HG02588 (cell line): ENCODE measurements around the gene BPHL.
"Not testable (repeated sequence)": the region's sequence is repeated elsewhere in the genome, so short reads cannot be mapped to it uniquely, and the experiment has no call there.

Experiments used
- ATAC-seq: cut with Tn5 transposase; IDR thresholded peaks from one replicate; pipeline ENCODE4 v1.9.1; 2021; ENCODE audit warnings: mild to moderate bottlenecking, moderate library complexity; ENCODE audit not compliant: unreplicated experiment

The BPHL gene

GRCh38 chr6:3120765-3121089 is 2.2 kb downstream of the BPHL start:
- ATAC-seq = no peak

GRCh38 chr6:3122823-3123182 is 4.3 kb downstream of the BPHL start:
- ATAC-seq = no peak

- no peak for ATAC-seq
Measured at GRCh38 chr6:3124667-3125066, 6.2 kb downstream of the BPHL start.

DNA sequence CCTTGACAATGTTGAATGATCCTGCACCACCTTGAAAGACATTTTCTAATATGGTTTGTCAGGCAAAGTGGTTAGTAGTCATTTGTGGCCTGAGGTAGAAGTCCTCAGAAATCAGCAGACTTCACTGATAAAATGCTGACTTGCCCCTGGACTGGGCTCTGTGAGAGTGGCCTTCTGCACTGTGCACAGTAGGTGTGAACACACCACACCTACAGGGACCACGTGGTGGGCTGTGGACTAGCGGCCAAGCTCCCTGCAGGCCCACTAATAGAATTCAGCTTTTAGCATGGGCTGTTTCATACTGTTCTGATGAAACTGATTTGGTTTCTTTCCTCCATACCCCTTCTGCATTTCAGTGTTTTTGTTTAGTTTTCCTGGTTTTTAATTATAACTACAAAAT is 7.3 kb downstream of the BPHL start:
- ATAC-seq = no peak

GRCh38 chr6:3128356-3129108 is 10.0 kb downstream of the BPHL start:
- no peak for ATAC-seq

GRCh38 chr6:3131695-3132094 is 13.2 kb downstream of the BPHL start:
- ATAC-seq = no peak

DNA sequence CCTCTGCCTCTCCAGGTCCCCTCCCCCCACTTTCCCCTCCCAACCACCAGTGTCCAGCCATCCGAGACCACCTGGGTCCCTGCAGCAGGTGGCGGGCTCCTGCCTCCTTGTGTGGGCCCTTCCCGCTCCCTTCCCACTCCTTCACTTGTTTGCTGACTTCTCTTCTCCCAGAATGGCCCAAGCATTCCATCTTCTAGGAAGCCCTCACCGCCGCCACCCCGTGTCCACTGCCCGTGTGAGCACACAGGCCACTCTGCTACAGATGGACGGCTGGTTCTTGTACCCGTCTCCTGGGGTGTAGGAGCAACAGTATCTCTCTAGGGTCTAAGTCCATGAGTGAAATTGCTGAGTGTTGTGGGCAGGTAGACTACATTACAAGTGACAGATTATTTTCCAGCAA is 15.0 kb downstream of the BPHL start:
- ATAC-seq = no peak

- ATAC-seq = no peak
Measured at GRCh38 chr6:3135668-3136291, 17.3 kb downstream of the BPHL start.

GRCh38 chr6:3136292-3137011 is 17.9 kb downstream of the BPHL start:
- no peak for ATAC-seq

DNA sequence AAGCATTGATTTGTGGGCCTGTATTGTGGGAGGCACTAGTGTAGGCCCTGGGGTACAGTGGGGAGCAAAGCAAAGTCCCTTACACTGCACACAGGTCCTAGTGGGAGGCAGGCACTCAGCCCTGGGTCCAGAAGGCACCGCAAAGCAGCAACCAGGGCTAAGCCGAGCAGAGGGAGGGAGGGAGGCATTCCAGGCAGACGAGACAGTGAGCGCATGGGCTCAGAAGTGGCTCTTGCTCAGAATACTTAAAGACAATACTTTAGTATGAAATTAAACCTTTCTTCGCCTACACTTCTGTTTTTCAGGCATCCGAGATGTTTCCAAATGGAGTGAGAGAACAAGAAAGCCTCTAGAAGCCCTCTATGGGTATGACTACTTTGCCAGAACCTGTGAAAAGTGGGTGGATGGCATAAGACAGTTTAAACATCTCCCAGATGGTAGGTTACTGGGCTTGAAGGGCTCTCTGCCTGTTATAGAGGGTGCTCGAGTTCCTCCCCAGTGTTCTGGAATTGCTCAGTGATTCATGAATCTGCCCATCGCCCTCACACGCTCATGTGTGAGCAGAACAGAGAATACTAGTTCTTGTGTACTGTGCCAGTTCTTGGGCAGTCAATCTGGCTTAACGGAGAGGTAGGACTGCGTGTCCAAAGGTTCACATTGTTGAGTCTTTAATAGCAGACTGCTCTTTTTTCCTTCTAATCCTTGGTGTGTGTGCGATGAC is 18.7 kb downstream of the BPHL start:
- ATAC-seq = no peak

DNA sequence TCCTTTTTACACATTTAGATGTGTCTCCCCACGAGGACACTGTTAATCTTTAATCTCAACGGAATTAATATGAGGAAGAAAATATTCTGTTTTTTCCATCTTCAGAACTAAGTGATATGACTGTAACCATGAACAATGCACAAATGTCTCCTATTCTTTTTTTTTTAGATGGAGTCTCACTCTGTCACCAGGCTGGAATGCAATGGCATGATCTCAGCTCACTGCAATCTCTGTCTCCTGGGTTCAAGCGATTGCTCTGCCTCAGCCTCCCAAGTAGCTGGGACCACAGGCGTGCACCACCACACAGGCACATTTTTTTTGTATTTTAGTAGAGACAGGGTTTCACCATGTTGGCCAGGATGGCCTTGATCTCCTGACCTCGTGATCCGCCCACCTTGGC is 19.4 kb downstream of the BPHL start:
- not testable (repeated sequence) for ATAC-seq

DNA sequence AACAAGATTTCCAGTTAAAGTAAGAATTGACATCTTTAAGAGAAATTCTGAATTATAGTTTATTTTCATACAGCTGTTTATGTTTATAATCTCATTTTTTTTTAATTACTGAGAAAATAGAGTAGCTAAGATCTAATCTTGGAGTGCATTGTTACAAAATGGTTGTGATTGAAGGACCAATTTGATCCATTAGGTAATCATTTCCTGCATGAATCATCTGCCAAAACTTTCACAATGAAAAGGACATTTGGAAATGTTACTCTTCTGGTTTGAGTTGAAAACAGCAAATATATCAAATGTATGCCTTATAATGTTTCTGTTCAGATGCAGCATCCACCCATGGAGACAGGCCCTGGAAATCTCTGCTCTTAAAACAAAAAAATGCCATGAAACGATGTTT is 19.8 kb downstream of the BPHL start:
- no peak for ATAC-seq

DNA sequence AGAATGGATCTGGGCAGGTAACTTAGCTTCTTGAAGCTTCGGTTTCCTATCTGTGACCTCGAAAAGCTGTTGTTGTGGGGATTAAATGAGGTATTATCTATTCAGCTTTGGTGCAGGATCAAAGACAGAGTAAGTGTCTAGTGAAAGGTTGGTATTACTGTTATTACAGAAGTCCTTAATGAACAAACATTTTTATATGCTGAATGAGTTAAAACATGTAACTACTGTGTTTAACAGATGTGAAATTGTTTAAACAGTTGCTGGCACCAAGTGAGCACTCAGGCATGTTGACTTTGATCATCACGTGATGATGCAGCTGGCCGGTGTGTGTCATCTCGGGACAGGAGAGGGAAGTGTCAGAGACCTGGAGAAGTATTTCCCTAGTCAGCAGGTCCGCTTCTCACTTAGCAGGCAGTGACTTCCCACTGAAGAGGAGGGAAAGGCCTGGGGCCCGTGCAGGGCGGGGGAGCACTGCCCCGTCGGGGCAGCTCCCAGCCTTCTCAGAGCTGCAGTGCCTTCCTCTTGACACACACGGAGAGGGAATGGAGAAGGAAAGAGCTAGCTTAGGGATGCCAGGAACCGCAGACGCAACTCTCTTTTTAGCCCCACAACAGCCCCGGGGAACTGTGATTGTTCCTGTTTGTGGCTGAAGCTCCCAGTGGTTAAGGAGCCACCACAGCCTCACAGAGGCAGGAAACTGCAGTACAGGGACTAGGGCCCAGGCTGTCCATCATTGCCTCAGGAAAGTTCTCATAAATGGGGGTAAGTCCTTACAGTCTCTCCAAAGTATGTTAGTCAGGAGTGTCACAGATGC is 20.8 kb downstream of the BPHL start:
- ATAC-seq = no peak

GRCh38 chr6:3140201-3140600 is 21.7 kb downstream of the BPHL start:
- ATAC-seq = no peak

DNA sequence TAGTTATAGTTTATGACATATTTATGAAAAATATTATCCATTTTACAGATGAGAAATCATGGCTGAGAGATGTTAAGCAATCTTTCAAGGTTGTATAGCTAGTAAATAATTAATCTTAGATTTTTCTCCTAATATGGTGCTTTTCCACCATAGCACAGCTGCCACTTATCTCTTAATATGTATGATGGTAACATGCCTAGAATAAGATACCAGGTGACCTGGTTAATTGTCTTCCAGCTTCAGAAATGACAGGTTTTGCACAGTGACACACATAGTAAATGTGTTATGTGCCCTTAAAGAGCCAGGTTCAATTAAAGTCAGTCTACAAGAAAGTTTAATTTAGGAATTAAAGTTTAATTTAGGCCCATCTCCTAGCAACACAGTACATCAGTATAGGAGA is 24.0 kb downstream of the BPHL start:
- no peak for ATAC-seq

- no peak for ATAC-seq
Measured at GRCh38 chr6:3143158-3143557, 24.6 kb downstream of the BPHL start.

GRCh38 chr6:3144571-3144970 is 26.1 kb downstream of the BPHL start:
- ATAC-seq = no peak

DNA sequence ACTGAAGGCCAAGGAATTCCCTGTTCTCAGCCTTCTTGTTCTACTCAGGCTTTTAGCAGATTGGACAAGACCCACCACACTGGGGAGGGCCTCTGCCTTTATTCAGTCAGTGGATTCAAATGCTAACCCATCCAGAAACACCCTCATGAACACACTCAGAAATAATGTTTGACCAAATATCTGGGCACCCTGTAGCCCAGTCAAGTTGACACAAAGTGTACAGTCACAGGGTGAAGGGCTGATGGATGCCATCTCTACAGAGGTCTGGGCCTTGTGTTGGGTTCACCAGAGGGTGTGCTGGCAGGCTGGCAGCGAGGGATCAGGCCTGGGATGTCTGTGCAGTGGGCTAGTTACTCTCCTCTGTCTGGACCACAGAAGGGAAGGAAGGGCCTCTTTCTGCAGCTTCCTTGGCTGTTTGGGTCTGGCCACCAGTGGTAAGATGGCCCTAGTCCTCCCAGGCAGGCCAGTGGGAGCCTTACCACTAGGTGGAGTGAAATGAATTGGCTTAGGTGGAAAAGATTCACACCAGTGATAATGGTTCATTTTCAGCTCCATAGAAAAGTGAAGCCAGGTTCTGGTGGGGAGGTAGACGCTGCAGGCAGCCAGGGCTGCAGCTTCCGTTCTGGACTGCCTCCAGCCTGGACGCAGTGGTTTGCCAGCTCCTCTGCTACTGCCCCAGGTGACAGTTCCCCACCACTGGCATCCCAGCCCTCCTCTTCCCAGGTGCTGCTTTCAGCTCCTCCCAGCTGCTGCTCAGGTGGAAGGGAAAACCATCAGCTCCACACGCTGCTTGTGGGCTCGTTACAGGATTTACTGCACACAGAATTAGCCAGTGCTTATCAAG is 29.6 kb downstream of the BPHL start:
- no peak for ATAC-seq

DNA sequence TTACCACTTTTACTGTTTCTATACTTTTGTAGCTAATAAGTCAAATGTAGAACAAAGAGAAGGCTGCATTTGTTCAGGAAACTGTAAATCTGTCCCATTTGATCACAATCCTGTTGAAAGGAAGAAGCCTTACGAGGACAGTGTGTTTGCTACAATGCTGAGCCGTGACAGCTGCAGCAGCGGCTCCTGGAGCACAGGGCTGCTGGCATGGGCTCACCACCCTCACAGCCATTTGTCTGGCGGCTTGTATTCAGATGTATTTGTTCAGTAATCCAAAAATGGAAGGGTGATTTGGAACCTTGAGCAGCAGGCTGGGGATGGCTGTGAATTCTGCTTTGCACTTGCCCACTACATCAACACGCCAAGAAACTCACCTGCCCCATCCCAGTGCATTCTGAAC is 33.2 kb downstream of the BPHL start:
- no peak for ATAC-seq

- ATAC-seq = no peak
Measured at GRCh38 chr6:3152689-3153088, 34.2 kb downstream of the BPHL start.
